Caco-2 (cell line): ENCODE measurements around the gene IDI1. TPM values are rescaled to one million over a fixed set of nuclear protein-coding genes. Genes with fewer than 3 reads are reported as not detected.

Experiments
- BruUV-seq: library from RNA; stranded (reverse); fragments of 400-500 nt; replicated peaks from 2 replicates; lab custom pipeline; 2021; lab: Mats Ljungman, UMichigan
- CTCF ChIA-PET: fragments of 300-600 bp; sonication (Branson Sonifier 250); formaldehyde crosslinking; loops from one replicate; lab custom pipeline; 2022; ENCODE audit warnings: antibody characterized with exemption; lab: Charles Lee
- POLR2A ChIA-PET: fragments of 300-600 bp; sonication (Branson Sonifier 250); formaldehyde crosslinking; loops from one replicate; lab custom pipeline; 2022; ENCODE audit warnings: antibody characterized with exemption; lab: Charles Lee
- DNase-seq, 2 experiments: peaks; one replicate each; pipeline versions ENCODE4 v3.0.0 to v3.0.0-alpha.2; 2020 to 2022
- H3K27me3 ChIP-seq: replicated peaks from 2 replicates; pipeline ENCODE4 v1.6.0; 2011; ENCODE audit warnings: low read length; ENCODE audit not compliant: control insufficient read depth, insufficient read depth
- H3K36me3 ChIP-seq: 2 replicates; pipeline ENCODE4 v1.5.1; 2011; ENCODE audit warnings: low read length; ENCODE audit not compliant: control insufficient read depth, insufficient read depth
- H3K4me1 ChIP-seq: fragments of 250-450 bp; sonication (Bioruptor Pico); 2 replicates; pipeline ENCODE4 v1.5.1; 2020; ENCODE audit warnings: mild to moderate bottlenecking
- H3K4me3 ChIP-seq: 2 replicates; pipeline ENCODE4 v1.5.1; 2011; ENCODE audit warnings: low read depth, mild to moderate bottlenecking, control low read depth, low read length
- H3K9me3 ChIP-seq: fragments of 250-450 bp; sonication (Bioruptor Pico); 2 replicates; pipeline ENCODE4 v1.5.1; 2020; ENCODE audit warnings: mild to moderate bottlenecking, moderate library complexity
- H3K27ac Mint-ChIP-seq: one replicate; pipeline ENCODE4 v1.8.0; 2022; ENCODE audit warnings: mixed read lengths; ENCODE audit not compliant: unreplicated experiment
- H3K27me3 Mint-ChIP-seq: one replicate; pipeline ENCODE4 v1.8.0; 2022; ENCODE audit warnings: mixed read lengths; ENCODE audit not compliant: insufficient read depth, unreplicated experiment
- H3K36me3 Mint-ChIP-seq: one replicate; pipeline ENCODE4 v1.8.0; 2022; ENCODE audit warnings: mild to moderate bottlenecking, mixed read lengths; ENCODE audit not compliant: insufficient read depth, unreplicated experiment
- H3K4me1 Mint-ChIP-seq: one replicate; pipeline ENCODE4 v1.8.0; 2022; ENCODE audit warnings: low read depth, mixed read lengths; ENCODE audit not compliant: unreplicated experiment
- H3K4me3 Mint-ChIP-seq: one replicate; pipeline ENCODE4 v1.8.0; 2022; ENCODE audit warnings: mild to moderate bottlenecking, moderate library complexity, mixed read lengths; ENCODE audit not compliant: unreplicated experiment
- H3K9me3 Mint-ChIP-seq: one replicate; pipeline ENCODE4 v1.8.0; 2022; ENCODE audit warnings: mixed read lengths; ENCODE audit not compliant: unreplicated experiment
- CTCF ChIP-seq, 2 experiments: fragments of 200-600 bp in 1 of 2; IDR thresholded peaks; 1 replicate in 1 of 2; 2 replicates in 1 of 2; pipeline versions ENCODE4 v1.5.1 to v1.8.0; 2011 to 2022; ENCODE audit warnings: antibody characterized with exemption in 1 of 2, control low read depth in 1 of 2, inconsistent platforms in 1 of 2, low read depth in 1 of 2, low read length in 1 of 2, mild to moderate bottlenecking in 1 of 2, moderate library complexity in 1 of 2; ENCODE audit not compliant: insufficient read depth in 1 of 2, severe bottlenecking in 1 of 2, unreplicated experiment in 1 of 2
- intact Hi-C: fragments of 100-400 bp; cut with micrococcal nuclease; formaldehyde crosslinking; loops from one replicate; pipeline ENCODE4 v1.10.0; 2022; ENCODE audit not compliant: unreplicated experiment
- total RNA-seq: library from RNA; stranded (reverse); gene quantifications from 2 replicates; pipeline ENCODE4 v1.2.3, GENCODE V29; 2022

The IDI1 gene
- total RNA-seq, 1 experiment from 2014 or later, result 133 TPM

- no peaks in the 10 kb centered on the region for H3K9me3 Mint-ChIP-seq
- Histone ChIP-seq H3K27me3 (no peaks in the 10 kb centered on the region), H3K9me3 (no peaks in the 10 kb centered on the region), H3K4me3 (no peak overlapping the region), H3K36me3 (no peaks in the 10 kb centered on the region), H3K4me1 (0 out of 2 replicates have a peak, but pooled peaks cover 5% of the 10 kb centered on the region)
- intact Hi-C loops, result no loop called here
- H3K27me3 Mint-ChIP-seq, result no peaks in the 10 kb centered on the region
- peaks cover 3% of the 10 kb centered on the region for H3K4me1 Mint-ChIP-seq
- no peak for TF ChIP-seq CTCF (IDR thresholded peaks at IDR 0.05; ENCODE audit: insufficient read depth in 1 of 2, low read depth in 1 of 2, low read length in 1 of 2, severe bottlenecking in 1 of 2, unreplicated experiment in 1 of 2)
- H3K4me3 Mint-ChIP-seq, result no peak overlapping the region
- no peak for DNase-seq
- ChIA-PET CTCF (no interaction called here), POLR2A (interaction anchor here (0.6 kb wide), 1 partner anchor 46 kb away, joined by 3 read pairs; no protein-coding TSS in a partner anchor)
- H3K27ac Mint-ChIP-seq, result no peak overlapping the region
- no TSS peak for BruUV-seq
- H3K36me3 Mint-ChIP-seq, result peaks cover 18% of the 10 kb centered on the region
These were observed 15.3 kb downstream of the IDI1 start for GRCh38 chr10:1033601-1034000.

DNA sequence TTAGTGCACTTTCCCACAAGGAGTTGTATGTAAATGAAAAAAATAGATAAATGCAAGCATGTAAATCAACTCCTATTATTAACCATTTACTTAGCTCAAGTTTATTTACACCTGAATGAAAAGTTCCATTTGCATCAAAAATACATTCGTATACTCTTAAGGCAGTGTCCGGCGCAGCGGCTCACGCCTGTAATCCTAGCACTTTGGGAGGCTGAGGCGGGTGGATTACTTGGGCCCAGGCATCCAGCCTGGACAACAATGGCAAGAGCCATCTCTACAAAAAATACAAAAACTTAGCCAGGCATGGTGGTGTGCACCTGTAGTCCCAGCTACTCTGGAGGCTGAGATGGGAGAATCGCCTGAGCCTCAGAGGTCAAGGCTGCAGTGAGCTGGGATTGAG, 19.1 kb downstream of the IDI1 start:
- intact Hi-C loops, result no loop called here
- Histone ChIP-seq H3K27me3 (no peaks in the 10 kb centered on the region), H3K36me3 (no peaks in the 10 kb centered on the region), H3K9me3 (no peaks in the 10 kb centered on the region), H3K4me1 (0 out of 2 replicates have a peak, but pooled peaks cover 9% of the 10 kb centered on the region), H3K4me3 (no peak overlapping the region)
- Mint-ChIP-seq H3K27me3 (no peaks in the 10 kb centered on the region), H3K9me3 (no peaks in the 10 kb centered on the region), H3K4me3 (no peak overlapping the region), H3K4me1 (peaks cover 6% of the 10 kb centered on the region), H3K27ac (no peak overlapping the region), H3K36me3 (no peaks in the 10 kb centered on the region)
- TF ChIP-seq CTCF (IDR thresholded peaks at IDR 0.05; ENCODE audit: insufficient read depth in 1 of 2, low read depth in 1 of 2, low read length in 1 of 2, severe bottlenecking in 1 of 2, unreplicated experiment in 1 of 2), result no peak
- BruUV-seq, result no TSS peak
- no peak for DNase-seq
- CTCF ChIA-PET, result interaction anchor here (0.7 kb wide), 1 partner anchor 669 kb away, joined by 3 read pairs; no protein-coding TSS in a partner anchor
- POLR2A ChIA-PET, result interaction anchor here (2.3 kb wide), 1 partner anchor 19 kb away, joined by 11 read pairs; the partner anchor contains the start of gene IDI1

DNA sequence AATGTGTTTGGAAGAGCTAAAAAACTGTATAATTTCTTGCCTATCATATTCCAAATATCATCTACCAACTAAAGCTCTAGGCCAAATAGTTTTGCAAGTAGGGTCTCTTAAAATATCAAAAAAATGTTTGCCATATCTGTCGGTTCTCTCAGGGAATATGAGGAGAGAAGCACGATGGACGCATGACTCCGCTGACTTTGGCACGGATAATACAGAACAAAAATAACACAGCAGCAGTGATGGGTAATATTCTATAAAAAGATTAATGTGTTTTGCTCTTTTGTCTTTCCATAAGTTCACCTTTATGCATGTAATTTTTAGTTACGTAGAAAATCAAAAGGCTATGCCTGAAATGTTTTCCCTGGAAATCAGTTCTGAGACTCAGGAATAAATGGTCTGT, 22.3 kb downstream of the IDI1 start:
- no peak for DNase-seq
- intact Hi-C loops, result no loop called here
- peaks cover 9% of the 10 kb centered on the region for H3K36me3 Mint-ChIP-seq
- H3K27ac Mint-ChIP-seq, result no peak overlapping the region
- ChIA-PET POLR2A (interaction anchor here (0.6 kb wide), 1 partner anchor 17 kb away, joined by 3 read pairs; no protein-coding TSS in a partner anchor), CTCF (no interaction called here)
- BruUV-seq, result no TSS peak
- no peak for TF ChIP-seq CTCF (IDR thresholded peaks at IDR 0.05; ENCODE audit: insufficient read depth in 1 of 2, low read depth in 1 of 2, low read length in 1 of 2, severe bottlenecking in 1 of 2, unreplicated experiment in 1 of 2)
- H3K4me3 Mint-ChIP-seq, result no peak overlapping the region
- H3K4me1 ChIP-seq, result 0 out of 2 replicates have a peak, but pooled peaks cover 9% of the 10 kb centered on the region
- no peaks in the 10 kb centered on the region for H3K9me3 ChIP-seq
- H3K4me1 Mint-ChIP-seq, result peaks cover 6% of the 10 kb centered on the region
- no peaks in the 10 kb centered on the region for H3K9me3 Mint-ChIP-seq
- no peaks in the 10 kb centered on the region for H3K27me3 ChIP-seq
- H3K36me3 ChIP-seq, result no peaks in the 10 kb centered on the region
- no peaks in the 10 kb centered on the region for H3K27me3 Mint-ChIP-seq
- no peak overlapping the region for H3K4me3 ChIP-seq
